ENCODE measurements around the gene NME9.

Gene NME9

DNA sequence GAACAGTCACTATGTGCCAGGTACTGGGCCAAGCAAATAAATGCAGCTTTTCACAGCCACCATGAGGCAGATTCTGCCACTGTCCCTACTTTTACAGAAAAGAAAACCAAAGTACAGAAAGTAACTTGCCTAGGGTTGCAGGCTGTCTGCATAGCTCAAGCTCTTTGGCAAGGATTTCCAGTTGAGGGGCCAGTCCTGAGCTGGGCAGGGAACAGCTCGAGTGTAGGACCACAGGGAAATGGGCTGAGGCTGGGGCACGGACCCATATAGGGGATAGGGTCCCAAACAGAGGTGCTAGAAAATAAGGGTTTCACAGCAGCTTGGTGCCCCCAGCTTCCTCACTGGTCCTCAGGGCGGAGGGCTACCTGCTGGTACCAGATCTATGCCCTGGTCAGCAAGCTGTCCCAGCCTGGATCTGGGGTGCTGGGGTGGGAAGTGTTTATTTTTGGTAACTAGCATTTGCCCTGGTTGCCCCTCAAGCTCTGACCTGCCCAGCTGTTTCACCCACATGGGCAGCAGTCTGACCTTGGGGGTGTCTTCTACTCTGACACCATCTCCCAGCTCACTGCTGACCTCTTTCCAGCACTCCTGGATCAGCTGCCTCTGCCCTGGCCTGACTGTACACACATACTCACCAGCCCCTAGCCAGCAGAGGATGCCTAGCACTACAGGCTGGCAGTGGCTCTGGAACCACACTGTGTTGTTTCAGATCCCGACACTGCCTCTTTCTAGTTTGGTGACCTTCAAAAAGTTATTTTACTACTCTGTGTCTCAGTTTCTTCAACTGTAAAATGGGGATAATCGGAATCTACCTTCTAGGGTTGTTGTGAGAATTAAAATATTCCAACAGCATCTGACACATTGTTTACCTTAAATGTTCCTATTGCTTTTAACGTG, 35.0 kb upstream of the NME9 start:
- no peak for DNase-seq
- H3K36me3 ChIP-seq (replicated peaks; ENCODE audit: insufficient read depth, low read length), result no peaks in the 10 kb centered on the region
- no peaks in the 10 kb centered on the region for H4K20me1 ChIP-seq (ENCODE audit: insufficient read depth, low read length)
- no peaks in the 10 kb centered on the region for H3K9me3 ChIP-seq (replicated peaks; ENCODE audit: insufficient read depth, low read length)
- H3K4me1 ChIP-seq (ENCODE audit: low read length), result no peaks in the 10 kb centered on the region
- no peak overlapping the region for H2AFZ ChIP-seq (ENCODE audit: low read length)
- no peaks in the 10 kb centered on the region for H3F3A ChIP-seq (ENCODE audit: insufficient read depth, low read length)
- H3K9ac ChIP-seq (ENCODE audit: low read length), result no peak overlapping the region
- no peak for TF ChIP-seq EZH2 (optimal IDR thresholded peaks at IDR 0.05; ENCODE audit: low read depth, low read length)
- no peak overlapping the region for H3K4me2 ChIP-seq (ENCODE audit: low read depth, low read length)
- H3K27ac ChIP-seq (ENCODE audit: low read length), result no peak overlapping the region
- no peaks in the 10 kb centered on the region for H3K9me2 ChIP-seq (replicated peaks; ENCODE audit: insufficient read depth, low read length)
- H3K27me3 ChIP-seq (replicated peaks; ENCODE audit: insufficient read depth, low read length), result peaks cover 21% of the 10 kb centered on the region
- no peaks in the 10 kb centered on the region for H3K79me2 ChIP-seq (ENCODE audit: low read length)
- H3K4me3 ChIP-seq (ENCODE audit: low read length), result no peak overlapping the region

DNA sequence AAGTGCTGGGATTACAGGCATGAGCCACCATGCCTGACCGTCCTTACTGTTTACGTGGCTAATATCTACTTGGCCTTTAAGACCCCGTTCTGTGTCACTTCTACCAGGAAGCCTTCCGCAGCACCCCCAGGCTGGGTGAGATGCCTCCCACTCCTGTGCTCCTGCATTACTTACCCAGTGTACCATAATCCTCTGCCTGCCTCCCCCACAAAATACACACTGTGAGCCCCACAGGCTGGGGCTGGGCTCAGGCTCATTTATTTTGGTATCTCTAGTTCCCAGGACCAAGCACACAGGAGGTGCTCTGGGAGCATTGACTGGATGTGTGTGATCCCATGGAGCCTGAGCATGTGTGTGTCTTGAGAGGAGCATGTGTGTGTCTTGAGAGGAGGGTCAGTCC, 33.7 kb upstream of the NME9 start:
- no peaks in the 10 kb centered on the region for H3K79me2 ChIP-seq (ENCODE audit: low read length)

GRCh38 chr3:138362538-138362937, 32.9 kb upstream of the NME9 start:
- H3K27ac ChIP-seq (ENCODE audit: low read length), result no peak overlapping the region
- H3K79me2 ChIP-seq (ENCODE audit: low read length), result no peaks in the 10 kb centered on the region
- H3F3A ChIP-seq (ENCODE audit: insufficient read depth, low read length), result no peaks in the 10 kb centered on the region
- no peaks in the 10 kb centered on the region for H3K36me3 ChIP-seq (replicated peaks; ENCODE audit: insufficient read depth, low read length)
- H3K4me3 ChIP-seq (ENCODE audit: low read length), result no peak overlapping the region
- no peak for DNase-seq
- no peaks in the 10 kb centered on the region for H3K9me3 ChIP-seq (replicated peaks; ENCODE audit: insufficient read depth, low read length)
- no peak overlapping the region for H3K9ac ChIP-seq (ENCODE audit: low read length)
- H2AFZ ChIP-seq (ENCODE audit: low read length), result no peak overlapping the region
- H4K20me1 ChIP-seq (ENCODE audit: insufficient read depth, low read length), result no peaks in the 10 kb centered on the region
- TF ChIP-seq EZH2phosphoT487 (IDR thresholded peaks at IDR 0.05; ENCODE audit: low read length), result no peak
- TF ChIP-seq EZH2 (optimal IDR thresholded peaks at IDR 0.05; ENCODE audit: low read depth, low read length), result no peak
- TF ChIP-seq, protein P1, sequence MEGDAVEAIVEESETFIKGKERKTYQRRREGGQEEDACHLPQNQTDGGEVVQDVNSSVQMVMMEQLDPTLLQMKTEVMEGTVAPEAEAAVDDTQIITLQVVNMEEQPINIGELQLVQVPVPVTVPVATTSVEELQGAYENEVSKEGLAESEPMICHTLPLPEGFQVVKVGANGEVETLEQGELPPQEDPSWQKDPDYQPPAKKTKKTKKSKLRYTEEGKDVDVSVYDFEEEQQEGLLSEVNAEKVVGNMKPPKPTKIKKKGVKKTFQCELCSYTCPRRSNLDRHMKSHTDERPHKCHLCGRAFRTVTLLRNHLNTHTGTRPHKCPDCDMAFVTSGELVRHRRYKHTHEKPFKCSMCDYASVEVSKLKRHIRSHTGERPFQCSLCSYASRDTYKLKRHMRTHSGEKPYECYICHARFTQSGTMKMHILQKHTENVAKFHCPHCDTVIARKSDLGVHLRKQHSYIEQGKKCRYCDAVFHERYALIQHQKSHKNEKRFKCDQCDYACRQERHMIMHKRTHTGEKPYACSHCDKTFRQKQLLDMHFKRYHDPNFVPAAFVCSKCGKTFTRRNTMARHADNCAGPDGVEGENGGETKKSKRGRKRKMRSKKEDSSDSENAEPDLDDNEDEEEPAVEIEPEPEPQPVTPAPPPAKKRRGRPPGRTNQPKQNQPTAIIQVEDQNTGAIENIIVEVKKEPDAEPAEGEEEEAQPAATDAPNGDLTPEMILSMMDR (IDR thresholded peaks at IDR 0.05; ENCODE audit: low read length), result no peak
- H3K27me3 ChIP-seq (replicated peaks; ENCODE audit: insufficient read depth, low read length), result peaks cover 4% of the 10 kb centered on the region; the same call in 1 of the 2 replicates
- H3K4me2 ChIP-seq (ENCODE audit: low read depth, low read length), result no peak overlapping the region
- no peaks in the 10 kb centered on the region for H3K4me1 ChIP-seq (ENCODE audit: low read length)
- no peaks in the 10 kb centered on the region for H3K9me2 ChIP-seq (replicated peaks; ENCODE audit: insufficient read depth, low read length)

More for the DNA sequence above, 33.7 kb upstream of the NME9 start:
- Histone ChIP-seq H3K4me1 (ENCODE audit: low read length) (no peaks in the 10 kb centered on the region), H3K36me3 (replicated peaks; ENCODE audit: insufficient read depth, low read length) (no peaks in the 10 kb centered on the region), H3K4me2 (ENCODE audit: low read depth, low read length) (no peak overlapping the region), H3K9me2 (replicated peaks; ENCODE audit: insufficient read depth, low read length) (no peaks in the 10 kb centered on the region), H3K4me3 (ENCODE audit: low read length) (no peak overlapping the region), H3F3A (ENCODE audit: insufficient read depth, low read length) (no peaks in the 10 kb centered on the region), H2AFZ (ENCODE audit: low read length) (no peak overlapping the region), H3K9me3 (replicated peaks; ENCODE audit: insufficient read depth, low read length) (no peaks in the 10 kb centered on the region), H3K27ac (ENCODE audit: low read length) (no peak overlapping the region), H3K9ac (ENCODE audit: low read length) (no peak overlapping the region), H4K20me1 (ENCODE audit: insufficient read depth, low read length) (no peaks in the 10 kb centered on the region), H3K27me3 (replicated peaks; ENCODE audit: insufficient read depth, low read length) (peaks cover 9% of the 10 kb centered on the region)
- DNase-seq, result no peak
- TF ChIP-seq EZH2 (optimal IDR thresholded peaks at IDR 0.05; ENCODE audit: low read depth, low read length) (no peak), EZH2phosphoT487 (IDR thresholded peaks at IDR 0.05; ENCODE audit: low read length) (no peak)
- TF ChIP-seq, protein P1 (IDR thresholded peaks at IDR 0.05; ENCODE audit: low read length), result no peak

DNA sequence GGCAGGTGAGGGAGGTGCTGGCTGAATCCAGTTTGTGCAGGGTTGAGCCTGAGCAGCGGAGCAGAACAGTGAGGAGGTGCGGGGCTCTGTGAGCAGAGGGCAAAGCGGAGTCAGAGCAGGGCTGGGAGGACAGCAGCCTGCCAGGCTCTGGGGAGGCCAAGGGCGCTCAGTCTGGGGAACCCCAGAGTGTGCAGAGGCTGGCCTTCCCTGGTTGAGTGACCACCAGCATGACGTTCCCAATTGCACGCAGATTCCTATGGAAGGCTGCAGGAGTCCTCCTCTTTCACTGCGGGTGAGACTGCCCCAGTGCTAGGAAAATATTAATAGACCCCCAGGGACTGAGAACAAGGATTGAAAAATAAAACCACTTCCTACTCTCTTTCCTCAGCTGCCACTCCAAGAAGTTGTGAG, 31.9 kb upstream of the NME9 start:
- 0 out of 2 replicates have a peak, but pooled peaks cover under 1% of the 10 kb centered on the region for H3K27me3 ChIP-seq (replicated peaks; ENCODE audit: insufficient read depth, low read length)
- no peak overlapping the region for H3K27ac ChIP-seq (ENCODE audit: low read length)
- no peaks in the 10 kb centered on the region for H4K20me1 ChIP-seq (ENCODE audit: insufficient read depth, low read length)
- no peaks in the 10 kb centered on the region for H3F3A ChIP-seq (ENCODE audit: insufficient read depth, low read length)
- no peaks in the 10 kb centered on the region for H3K4me1 ChIP-seq (ENCODE audit: low read length)
- H2AFZ ChIP-seq (ENCODE audit: low read length), result no peak overlapping the region
- no peak overlapping the region for H3K4me2 ChIP-seq (ENCODE audit: low read depth, low read length)
- H3K9ac ChIP-seq (ENCODE audit: low read length), result no peak overlapping the region
- no peaks in the 10 kb centered on the region for H3K36me3 ChIP-seq (replicated peaks; ENCODE audit: insufficient read depth, low read length)
- DNase-seq, result no peak
- no peaks in the 10 kb centered on the region for H3K79me2 ChIP-seq (ENCODE audit: low read length)
- H3K9me3 ChIP-seq (replicated peaks; ENCODE audit: insufficient read depth, low read length), result no peaks in the 10 kb centered on the region
- H3K9me2 ChIP-seq (replicated peaks; ENCODE audit: insufficient read depth, low read length), result no peaks in the 10 kb centered on the region
- no peak overlapping the region for H3K4me3 ChIP-seq (ENCODE audit: low read length)
- TF ChIP-seq, protein P1 (IDR thresholded peaks at IDR 0.05; ENCODE audit: low read length), result no peak
- TF ChIP-seq EZH2 (optimal IDR thresholded peaks at IDR 0.05; ENCODE audit: low read depth, low read length) (no peak), EZH2phosphoT487 (IDR thresholded peaks at IDR 0.05; ENCODE audit: low read length) (no peak)

All from MM.1S (cell line).